Measurements from ENCODE around the gene DDX25.
"Not testable (repeated sequence)": the region's sequence is repeated elsewhere in the genome, so short reads cannot be mapped to it uniquely, and the experiment has no call there.

DNA sequence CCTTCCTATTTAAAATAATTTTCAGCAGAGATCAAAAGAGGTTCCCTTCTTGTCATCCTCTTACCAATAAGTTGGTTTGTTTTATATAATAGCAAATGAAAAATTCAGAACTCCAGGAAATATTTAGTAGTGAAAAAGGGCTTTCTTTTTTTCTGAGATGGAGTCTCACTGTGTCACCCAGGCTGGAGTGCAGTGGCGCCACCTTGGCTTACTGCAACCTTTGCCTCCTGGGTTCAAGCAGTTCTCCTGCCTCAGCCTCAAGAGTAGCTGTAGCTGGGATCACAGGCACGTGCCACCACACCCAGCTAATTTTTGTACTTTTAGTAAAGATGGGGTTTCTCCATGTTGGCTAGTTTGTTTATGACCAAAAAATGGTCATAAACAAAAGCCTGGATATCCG, 10.3 kb downstream of the DDX25 start:
- TF ChIP-seq EZH2 (IDR thresholded peaks at IDR 0.05; ENCODE audit: low read depth); CTCF (conservative IDR thresholded peaks at IDR 0.05): not testable (repeated sequence)

Measured in PC-9 (cell line).